AG08395 (cell line): ENCODE measurements around the gene ARHGAP42.
A peak's percentile ranks its signal among the peaks of the same experiment; 100 is the strongest.

Source experiments
- DNase-seq: peaks from one replicate; pipeline ENCODE4 v3.0.0; 2012; ENCODE audit warnings: mixed read lengths, low spot score

ARHGAP42 gene

DNA sequence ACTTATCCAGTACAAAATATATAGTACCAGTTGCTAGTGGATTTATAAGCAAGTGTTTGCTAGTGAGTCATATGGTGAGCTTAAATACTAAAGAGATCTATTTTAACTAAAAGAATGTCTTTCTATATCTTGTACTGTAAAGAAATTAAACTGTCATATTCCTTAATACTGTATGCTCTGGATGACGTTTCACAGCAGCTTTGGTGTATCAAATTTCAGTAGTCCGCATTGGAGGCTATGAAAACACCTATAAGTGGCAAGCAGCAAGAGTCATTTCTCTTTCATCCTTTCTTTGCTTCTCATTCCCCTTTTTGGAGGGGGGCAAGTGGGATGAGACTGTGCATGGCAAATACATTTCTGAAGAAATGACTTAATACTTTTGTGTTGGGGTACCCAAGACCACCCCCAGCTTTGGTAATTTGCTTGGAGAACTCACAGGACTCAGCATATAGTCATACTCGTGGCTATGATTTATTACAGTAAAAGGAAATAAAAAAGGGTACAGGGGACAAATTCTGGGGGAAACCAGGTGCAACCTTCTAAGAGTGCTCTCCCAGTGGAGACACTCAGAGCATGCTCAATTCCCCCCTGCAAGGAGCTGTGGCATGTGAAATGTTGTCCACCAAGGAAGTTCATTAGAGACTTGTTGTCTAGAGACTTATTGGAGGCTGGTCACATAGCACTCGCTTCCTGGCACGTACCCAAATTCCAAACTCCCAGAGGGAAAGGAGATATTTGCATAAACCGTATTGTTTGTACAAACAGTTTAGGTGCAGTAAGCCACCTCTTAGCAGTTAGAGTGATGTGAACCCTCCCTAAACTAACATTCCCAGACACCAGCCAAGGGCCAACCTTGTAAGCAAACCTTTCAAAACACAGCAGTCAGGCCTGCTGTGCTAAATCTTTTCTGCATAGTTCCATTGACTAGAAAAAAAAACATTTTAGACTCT is 231.7 kb downstream of the ARHGAP42 start:
- DNase-seq, result no peak

DNA sequence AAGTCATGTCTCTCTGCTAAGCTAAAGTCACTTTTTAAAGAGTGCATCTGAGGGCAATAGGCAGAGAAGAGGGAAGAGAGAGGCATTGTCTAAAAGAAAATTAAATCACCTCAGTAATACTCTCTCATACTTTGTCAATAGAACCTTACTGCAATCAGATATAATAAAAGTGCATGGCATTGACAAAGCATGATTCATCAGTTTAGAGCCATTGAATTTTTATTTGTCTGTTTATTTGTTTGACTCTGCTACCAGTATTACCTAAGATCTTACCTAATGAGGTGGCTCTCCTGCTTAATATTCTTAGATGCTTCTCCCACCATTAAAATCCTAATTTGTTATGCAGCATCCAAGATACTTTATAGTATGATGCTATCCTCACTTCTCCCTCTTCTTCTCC is 233.5 kb downstream of the ARHGAP42 start:
- DNase-seq, result no peak

DNA sequence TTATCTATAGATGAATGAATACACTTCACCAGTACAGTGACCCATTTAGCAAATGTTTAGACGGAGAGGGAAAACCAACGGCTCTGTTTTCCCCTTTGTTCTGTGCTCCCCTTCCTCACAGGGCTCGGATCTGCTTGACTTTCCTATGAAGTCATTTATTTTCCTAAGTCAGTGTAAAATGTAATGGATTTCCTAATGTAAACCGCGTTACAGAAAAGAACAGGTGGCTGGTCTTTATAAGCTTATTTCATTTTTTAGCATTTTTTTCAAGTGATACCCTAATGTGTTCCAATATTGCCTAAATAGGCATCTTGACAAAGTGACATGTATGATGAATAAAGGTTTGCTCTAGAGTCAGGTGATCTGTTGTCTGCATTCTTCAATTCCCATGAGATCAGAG is 235.0 kb downstream of the ARHGAP42 start:
- no peak for DNase-seq

DNA sequence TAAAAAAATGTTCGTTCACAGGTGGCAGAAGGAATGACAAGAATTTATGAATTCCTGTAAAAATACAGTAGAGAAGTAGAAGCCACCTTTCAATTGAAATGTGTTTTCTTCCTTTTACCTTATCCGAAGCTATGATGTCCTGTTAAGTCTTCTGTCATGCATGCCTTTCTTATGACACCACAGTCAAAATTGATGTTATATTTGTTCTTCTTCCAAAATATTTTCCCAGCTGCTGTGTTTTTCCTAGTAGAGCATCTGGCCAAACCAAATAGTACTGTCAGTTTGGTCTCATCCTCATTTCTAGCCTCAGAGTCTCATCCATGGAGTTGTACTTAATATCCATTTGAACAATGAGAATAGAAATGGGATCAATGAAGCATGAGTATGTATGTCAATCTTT is 236.5 kb downstream of the ARHGAP42 start:
- DNase-seq, result peak; percentile 5

DNA sequence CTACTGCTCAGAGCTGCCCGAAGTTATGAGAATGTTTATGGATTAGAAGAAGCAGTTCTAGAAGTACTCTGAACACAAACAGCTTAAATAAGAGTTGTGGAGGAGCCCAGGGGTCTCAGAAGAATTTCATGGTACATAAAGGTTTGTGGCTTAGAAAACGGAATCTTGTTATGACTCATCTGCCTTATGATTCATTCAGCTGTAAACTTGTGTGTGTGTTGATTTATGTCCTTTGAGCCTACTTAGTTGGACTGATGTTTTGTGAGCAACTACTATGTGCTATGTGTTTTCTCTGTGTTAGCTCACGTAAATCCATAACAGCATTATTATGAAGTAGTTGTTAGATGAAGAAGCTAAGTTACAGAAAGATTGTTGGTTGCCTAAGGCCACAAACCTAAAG is 238.8 kb downstream of the ARHGAP42 start:
- DNase-seq, result peak; percentile 11

DNA sequence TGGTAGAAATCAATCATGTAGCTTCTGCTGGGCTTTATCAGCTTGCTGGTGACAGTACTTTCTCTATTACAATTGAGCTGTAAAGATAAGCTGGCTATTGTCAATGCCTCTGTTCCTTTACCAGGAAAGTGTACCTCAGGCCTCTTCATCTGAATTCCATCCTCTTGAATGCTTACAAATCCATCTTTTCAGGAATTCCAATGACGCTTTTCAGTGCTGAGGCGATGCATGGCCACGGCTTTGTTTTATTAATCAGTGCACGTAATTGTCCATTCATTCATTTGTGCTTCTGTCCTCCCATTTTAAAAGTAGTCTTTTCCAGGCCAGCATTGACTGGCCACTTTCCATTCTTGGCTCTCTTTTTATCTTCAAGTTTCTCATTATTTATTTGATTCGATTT is 240.5 kb downstream of the ARHGAP42 start:
- no peak for DNase-seq

DNA sequence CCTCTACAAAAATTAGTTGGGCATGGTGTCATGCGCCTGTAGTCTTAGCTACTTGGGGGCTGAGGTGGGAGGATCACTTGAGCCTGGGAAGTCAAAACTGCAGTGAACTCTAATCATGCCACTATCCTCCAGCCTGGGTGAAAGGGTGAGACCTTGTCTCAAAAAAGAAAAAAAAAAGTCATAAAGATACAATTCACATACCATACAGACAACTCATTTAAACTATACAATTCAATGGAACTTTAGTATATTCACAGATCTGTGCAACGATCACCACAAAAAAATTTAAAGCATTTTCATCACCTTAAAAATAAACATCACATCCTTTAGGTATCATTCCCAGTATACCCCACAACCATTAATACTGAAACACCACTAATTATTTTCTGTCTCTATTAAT is 241.3 kb downstream of the ARHGAP42 start:
- no peak for DNase-seq

DNA sequence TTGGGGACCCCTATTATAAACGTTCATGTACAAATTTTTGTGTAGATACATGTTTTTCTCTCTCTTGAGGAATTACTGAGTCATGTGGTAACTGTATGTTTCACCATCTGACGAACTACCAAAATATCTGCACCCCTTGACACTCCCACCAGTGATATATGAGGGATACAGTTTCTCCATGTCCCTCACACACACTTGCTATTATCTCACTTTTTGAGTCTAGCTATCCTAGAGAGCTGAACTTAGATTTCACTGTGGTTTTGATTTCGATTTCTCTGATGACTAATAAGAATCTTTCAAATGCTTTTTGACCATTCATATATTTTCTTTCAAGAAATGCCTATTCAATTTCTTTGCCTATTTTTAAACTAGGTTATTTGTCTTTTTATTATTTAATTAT is 242.3 kb downstream of the ARHGAP42 start:
- DNase-seq, result peak; percentile 5

DNA sequence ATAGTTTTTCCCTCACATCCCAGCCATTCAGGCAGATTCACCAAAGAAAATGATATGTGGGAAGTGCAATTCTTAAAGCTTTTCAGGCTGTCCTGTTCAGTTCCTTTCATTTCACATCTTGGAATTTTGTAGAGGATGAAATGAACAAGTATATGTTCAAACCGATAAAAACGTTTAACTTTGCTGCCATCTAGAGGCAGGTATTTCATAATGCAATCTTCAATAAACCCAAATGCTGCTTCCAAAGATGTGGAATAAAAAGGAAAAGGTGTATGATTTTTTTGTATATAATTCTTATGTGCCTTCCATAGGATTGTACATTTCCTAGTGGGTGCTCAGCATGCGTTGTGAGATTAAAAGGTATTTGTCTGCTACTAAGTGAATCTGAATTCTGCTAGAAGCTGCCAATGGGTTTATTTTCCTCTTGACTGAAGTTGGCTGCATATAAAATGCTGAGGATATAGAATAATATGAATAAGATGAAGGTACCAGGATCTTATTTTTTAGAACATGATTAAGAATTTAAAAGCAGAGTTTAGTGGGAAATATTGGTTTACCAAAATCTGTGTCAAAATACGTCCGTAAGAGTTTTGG is 243.2 kb downstream of the ARHGAP42 start:
- peak; percentile 62 for DNase-seq

DNA sequence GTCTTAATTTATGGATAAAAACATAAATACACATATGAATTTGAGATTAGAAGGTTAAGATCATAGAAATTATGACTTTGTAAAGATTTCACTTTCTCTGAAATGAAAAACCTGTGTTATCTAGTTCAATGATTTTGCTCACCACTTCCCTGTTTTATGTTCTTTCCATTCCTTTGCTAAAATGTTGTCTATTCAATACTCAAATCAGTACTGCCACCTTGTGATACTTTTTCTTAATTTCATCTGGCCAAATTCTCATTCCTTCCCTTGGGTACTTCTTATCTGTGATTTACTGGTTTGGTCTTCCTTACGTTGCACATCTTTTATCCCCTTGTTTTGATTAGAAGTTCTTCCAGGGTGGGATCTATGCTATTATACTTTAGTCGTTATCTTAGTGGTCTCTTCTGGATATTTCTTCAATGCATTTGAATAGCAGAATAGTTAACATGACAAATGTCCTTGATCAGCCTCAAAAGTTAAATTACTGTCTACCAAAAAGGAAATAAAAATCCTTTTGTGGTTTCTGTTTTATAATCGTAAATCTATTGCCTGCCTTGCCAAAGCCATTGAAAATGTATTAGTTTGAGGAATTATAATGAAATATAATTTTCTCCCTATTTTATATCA is 245.5 kb downstream of the ARHGAP42 start:
- peak; percentile 56 for DNase-seq

DNA sequence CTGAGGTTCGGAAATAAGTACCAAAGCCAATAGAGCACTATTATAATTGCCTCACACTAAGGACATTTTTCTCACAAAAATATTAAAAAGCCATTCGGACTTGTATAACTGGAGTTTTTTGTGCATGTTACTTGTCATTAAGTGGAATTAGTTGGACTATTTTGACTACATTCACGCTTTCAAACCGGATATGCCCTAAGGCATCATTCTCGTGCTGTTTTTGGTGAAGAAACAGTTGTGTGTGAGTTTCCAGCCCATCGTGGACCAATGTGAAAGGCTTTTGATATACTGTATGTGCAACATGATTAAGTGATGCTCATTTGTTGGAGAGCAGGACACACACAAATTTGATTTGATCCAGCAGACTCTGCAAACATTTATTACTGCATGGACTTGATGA is 249.7 kb downstream of the ARHGAP42 start:
- no peak for DNase-seq

DNA sequence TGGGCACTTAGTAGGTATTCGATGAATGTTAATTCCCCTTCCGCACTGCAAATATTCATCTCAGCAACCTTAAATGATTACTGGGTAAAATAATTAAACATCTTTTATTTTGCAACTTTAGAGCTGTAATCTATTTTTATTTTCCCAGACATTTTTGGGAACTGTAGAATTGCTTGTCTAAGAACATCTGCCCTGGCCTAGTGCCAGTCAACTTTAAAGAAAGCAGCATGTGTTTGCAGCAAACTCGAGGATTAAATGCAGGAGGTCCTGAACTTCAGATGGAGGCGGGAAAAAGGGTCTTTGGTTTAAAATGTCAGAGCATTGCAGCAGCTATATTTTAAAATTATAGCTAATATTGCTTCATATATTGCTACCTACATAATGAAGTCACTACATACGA is 252.5 kb downstream of the ARHGAP42 start:
- no peak for DNase-seq

DNA sequence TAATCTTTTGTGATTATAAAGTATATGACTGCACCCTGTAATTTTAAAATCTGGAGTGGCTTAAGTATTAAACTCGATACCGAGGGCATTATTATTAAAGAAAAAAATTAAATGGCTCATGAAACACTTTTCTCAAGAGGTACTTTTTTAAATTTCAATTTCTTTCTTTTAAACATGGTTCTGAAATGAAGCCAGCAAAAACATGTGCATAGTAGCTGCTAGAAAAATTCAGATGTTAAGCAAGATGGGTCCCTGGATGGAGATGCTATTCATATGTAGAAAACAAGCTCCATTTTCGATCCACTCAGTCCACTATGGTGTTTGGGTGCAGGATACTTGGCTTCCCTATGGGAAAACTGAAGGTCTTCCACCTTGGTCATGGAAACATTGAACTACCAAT is 253.0 kb downstream of the ARHGAP42 start:
- DNase-seq, result no peak

DNA sequence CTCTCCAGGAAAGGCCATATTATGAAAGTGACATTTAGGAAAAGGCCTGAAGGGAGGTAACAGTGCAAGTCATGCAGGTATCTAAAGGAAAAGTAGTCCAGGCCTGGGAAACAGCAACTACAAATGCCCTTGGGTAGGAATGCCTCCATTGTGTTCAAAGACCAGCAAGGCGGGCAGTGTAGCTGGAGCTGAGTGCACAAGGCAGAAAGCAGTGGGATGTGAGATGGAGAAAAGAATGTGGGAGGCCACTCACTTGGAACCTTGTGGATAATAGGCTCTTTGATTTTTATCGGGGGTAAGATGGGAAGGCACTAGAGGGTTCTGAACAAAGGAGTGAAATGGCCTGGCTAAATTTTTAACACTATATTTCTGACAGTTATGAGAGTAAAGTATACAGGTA is 253.9 kb downstream of the ARHGAP42 start:
- DNase-seq, result no peak

DNA sequence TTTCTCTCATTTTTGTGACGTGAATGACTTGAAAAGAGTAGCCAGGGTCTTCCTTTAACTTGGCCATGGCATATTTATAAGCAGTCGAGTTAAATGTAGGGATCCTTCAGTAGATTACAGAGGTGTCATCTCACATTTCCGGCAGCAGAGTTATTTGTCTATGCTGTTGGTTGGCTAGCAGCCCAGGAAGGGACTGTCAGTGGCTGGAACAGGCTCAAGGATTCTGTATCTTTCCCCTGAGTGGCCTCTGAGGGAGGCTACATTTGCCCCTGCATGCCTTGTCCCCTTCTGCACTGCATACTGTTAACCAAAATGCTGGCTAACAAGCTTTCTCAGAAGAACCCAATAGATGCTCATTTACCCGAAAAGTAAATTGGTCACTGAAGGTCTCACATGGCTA is 254.9 kb downstream of the ARHGAP42 start:
- peak; percentile 19 for DNase-seq

DNA sequence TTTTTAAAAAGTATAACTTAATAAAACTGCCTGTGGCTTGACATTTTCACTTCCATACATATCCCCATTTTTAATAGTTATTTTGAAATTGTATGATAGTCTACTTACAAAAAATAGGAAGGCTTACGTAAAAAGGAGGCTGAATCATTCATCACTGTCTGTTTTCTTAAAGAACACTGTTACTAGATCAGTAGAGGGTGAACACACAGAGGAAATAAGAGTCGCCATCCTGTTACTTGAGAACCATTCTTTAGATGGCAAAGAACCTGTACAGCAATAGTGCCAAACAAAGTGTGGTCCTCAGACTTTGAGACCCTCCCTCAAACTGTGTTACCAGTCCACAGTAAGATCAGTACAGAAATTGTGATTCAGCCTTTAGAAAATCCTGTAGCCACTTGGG is 261.8 kb downstream of the ARHGAP42 start:
- DNase-seq, result no peak

DNA sequence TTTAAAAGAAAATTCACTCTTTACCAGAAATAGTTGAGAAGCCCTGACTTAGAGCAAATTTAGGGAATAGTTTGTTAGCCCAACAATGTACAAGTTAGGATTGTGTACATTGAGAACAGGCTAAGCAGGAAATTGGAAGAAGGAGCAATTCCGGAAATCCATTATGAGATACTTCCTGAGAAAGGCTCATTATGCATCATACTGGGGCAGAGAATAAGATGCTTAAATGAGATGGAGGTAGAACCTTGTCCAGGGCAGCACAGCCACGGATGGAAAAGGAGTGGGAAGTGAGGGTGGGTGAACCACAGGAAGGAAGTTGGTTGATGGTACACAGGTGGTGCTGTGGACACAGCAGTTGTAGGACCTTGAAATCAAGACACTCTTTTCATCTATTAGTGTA is 262.4 kb downstream of the ARHGAP42 start:
- no peak for DNase-seq

DNA sequence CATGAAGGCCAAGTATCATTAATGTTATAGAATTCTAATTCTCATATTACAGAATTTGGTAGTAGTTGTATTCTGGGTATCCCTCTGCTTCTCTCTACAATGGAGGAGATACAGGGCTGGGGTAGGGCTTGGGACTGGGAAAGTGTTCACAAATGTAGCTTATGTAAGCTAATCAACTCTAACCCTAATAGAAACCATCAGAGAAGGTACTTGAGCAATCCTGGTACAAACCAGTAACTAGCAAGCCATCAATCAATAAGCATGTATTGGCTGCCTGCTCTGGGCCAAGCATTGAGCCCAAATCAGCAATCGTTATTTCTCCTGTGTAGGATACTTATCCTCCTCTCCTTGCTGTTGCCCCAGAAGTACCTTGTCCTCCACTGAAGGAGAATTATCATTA is 268.2 kb downstream of the ARHGAP42 start:
- DNase-seq, result no peak

DNA sequence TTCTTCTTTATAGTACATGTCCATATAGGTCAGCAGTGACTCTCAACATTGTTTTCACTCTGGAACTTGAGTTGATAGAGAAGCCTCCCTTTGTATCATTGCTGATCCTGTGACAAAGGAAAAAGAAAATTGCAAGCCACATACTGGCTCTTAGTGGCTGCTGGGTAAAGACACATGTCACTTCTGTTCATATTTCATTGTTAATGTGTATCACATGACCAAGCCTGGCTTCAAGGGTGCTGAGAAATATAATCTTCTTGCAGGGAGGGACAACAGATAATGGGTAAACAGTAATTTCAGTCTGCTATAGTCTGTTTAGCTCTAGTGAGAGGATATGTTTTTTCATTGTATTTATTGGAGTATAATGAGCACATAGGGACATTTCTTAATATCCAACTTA is 269.3 kb downstream of the ARHGAP42 start:
- no peak for DNase-seq

DNA sequence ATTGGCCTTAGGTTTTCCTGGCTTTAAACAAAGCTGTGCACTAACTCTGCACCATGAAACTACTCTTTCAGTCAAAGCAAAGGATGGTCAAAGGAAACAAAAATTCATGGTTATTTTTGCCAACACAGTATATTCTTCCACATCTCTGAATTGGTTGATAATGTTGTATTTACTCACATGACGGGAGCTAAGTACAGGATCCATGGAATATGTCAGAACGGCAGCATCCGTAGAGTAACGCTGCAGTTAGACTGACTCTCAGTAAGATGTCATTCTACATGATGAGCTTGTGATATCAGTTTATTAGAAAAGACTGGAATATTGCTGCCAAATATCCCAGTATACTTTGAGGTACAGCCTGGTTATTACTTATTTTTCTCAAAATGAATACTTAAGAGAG is 270.4 kb downstream of the ARHGAP42 start:
- DNase-seq, result no peak

DNA sequence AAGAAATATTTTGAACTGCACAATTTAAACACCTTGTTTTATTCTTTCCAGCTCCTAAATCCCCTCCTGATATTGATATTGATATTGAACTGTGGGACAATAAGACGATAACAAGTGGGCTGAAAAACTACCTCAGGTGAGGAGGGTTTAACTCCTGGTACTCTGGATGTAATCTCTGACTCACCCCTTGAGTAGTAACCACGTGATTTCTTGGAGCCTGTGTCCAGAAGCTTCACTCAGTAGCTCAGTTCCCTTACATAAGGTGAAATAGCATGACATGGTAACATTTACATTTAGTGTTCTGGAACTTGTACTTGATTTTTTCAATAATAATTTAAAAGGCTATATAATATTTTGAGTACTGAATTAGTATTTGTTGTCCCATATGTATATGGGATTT is 274.5 kb downstream of the ARHGAP42 start:
- no peak for DNase-seq

DNA sequence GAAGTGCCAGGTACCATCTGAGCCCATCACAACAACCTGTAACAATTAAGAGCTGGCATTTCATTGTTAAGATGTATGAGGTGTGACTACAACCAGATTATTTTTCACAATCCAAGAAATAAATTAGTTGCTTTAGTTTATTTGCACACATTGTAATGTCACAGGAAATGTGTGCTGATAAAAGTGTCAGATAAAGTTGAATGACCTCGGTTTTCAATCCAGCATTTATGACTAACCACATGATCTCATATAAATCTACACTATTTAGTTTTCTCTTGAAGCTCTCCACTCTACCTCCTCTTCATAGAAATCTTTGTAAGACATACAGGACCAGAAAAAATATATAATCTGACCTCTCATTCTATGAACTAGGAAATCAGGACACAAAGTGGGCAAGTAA is 276.3 kb downstream of the ARHGAP42 start:
- no peak for DNase-seq

DNA sequence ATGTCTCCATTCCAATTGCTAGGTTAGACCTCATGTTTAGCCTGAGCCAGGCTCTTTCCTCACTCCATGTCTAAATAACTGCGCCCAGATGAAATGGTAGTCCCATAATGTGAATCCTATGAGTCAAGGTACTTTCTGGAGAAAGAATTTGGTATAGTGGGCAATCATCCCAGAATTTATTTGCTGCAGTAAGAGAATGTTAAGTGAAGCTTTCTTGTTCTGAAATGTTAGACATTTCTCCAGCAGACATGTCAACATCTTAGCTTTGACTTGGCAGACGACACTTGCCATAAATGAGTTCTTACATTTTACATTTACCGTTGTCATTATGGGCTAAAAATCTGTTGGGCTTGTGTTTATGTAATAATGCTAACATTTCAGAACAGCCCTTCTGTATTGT is 277.3 kb downstream of the ARHGAP42 start:
- no peak for DNase-seq
